Neural crest cell (in vitro differentiated cells): ENCODE results near the gene CTNND1. TPM values are rescaled to one million over a fixed set of nuclear protein-coding genes. Genes with fewer than 3 reads are reported as not detected.

ENCODE experiments used
- DNase-seq: peaks from one replicate; pipeline ENCODE4 v3.0.0; 2021; ENCODE audit warnings: low read depth, mixed read lengths, low spot score
- H3K27ac Mint-ChIP-seq: one replicate; pipeline ENCODE4 v1.8.0; 2021; ENCODE audit warnings: mild to moderate bottlenecking, mixed read lengths; ENCODE audit not compliant: unreplicated experiment
- H3K27me3 Mint-ChIP-seq: 2 replicates; pipeline ENCODE4 v1.8.0; 2021; ENCODE audit warnings: low read depth, mild to moderate bottlenecking, mixed read lengths
- H3K36me3 Mint-ChIP-seq: 2 replicates; pipeline ENCODE4 v1.8.0; 2021; ENCODE audit warnings: low read depth, mild to moderate bottlenecking, mixed read lengths
- H3K4me1 Mint-ChIP-seq: 2 replicates; pipeline ENCODE4 v1.8.0; 2021; ENCODE audit warnings: mixed read lengths
- H3K4me3 Mint-ChIP-seq: one replicate; pipeline ENCODE4 v1.8.0; 2021; ENCODE audit warnings: mild to moderate bottlenecking, mixed read lengths
- H3K9me3 Mint-ChIP-seq: 2 replicates; pipeline ENCODE4 v1.8.0; 2021; ENCODE audit warnings: mixed read lengths
- total RNA-seq: library from RNA; stranded (reverse); gene quantifications from 2 replicates; pipeline ENCODE4 v1.2.1, GENCODE V29; 2021
- TF ChIP-seq, protein P1 (sequence below): fragments of 200-600 bp; sonication (generic); conservative IDR thresholded peaks from 2 replicates; pipeline ENCODE4 v1.5.0; 2021; ENCODE audit warnings: antibody characterized with exemption, mild to moderate bottlenecking

The CTNND1 gene
- total RNA-seq, 1 donor from 2014 or later: 144 TPM

DNA sequence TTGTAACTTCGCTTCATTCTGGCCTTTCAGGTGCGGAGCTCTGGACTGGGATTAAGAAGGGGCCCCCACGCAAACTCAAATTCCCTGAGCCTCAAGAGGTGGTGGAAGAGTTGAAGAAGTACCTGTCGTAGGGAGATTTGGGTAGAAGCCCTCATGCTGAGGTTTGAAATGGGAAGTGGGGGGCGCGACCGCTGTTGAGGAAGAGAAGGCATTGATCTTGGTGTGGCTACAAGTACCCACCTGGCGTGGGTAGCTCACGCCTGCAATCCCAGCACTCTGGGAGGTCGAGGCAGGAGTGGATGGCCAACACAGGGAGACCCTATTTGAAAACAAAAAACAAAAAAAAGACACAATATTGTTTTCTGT is 19.5 kb upstream of the CTNND1 start:
- H3K27me3 Mint-ChIP-seq: no peaks in the 10 kb centered on the region
- H3K4me3 Mint-ChIP-seq: peak overlapping the region; percentile 96
- peaks cover 29% of the 10 kb centered on the region for H3K36me3 Mint-ChIP-seq
- H3K4me1 Mint-ChIP-seq: peaks cover 22% of the 10 kb centered on the region
- TF ChIP-seq, protein P1, sequence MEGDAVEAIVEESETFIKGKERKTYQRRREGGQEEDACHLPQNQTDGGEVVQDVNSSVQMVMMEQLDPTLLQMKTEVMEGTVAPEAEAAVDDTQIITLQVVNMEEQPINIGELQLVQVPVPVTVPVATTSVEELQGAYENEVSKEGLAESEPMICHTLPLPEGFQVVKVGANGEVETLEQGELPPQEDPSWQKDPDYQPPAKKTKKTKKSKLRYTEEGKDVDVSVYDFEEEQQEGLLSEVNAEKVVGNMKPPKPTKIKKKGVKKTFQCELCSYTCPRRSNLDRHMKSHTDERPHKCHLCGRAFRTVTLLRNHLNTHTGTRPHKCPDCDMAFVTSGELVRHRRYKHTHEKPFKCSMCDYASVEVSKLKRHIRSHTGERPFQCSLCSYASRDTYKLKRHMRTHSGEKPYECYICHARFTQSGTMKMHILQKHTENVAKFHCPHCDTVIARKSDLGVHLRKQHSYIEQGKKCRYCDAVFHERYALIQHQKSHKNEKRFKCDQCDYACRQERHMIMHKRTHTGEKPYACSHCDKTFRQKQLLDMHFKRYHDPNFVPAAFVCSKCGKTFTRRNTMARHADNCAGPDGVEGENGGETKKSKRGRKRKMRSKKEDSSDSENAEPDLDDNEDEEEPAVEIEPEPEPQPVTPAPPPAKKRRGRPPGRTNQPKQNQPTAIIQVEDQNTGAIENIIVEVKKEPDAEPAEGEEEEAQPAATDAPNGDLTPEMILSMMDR: no peak
- H3K27ac Mint-ChIP-seq: peak overlapping the region; percentile 95
- no peaks in the 10 kb centered on the region for H3K9me3 Mint-ChIP-seq
- DNase-seq: no peak

- DNase-seq: no peak
- Mint-ChIP-seq H3K4me1 (peaks cover 22% of the 10 kb centered on the region), H3K36me3 (peaks cover 25% of the 10 kb centered on the region), H3K27me3 (no peaks in the 10 kb centered on the region), H3K27ac (peak overlapping the region; percentile 50), H3K9me3 (no peaks in the 10 kb centered on the region), H3K4me3 (peak overlapping the region; percentile 82)
- TF ChIP-seq, protein P1: no peak
Measured at GRCh38 chr11:57744357-57744756, 17.2 kb upstream of the CTNND1 start.

GRCh38 chr11:57745206-57745605 is 16.4 kb upstream of the CTNND1 start:
- DNase-seq: no peak
- H3K9me3 Mint-ChIP-seq: no peaks in the 10 kb centered on the region
- H3K4me3 Mint-ChIP-seq: peak overlapping the region; percentile 82
- peaks cover 22% of the 10 kb centered on the region for H3K4me1 Mint-ChIP-seq
- TF ChIP-seq, protein P1: no peak
- H3K36me3 Mint-ChIP-seq: peaks cover 25% of the 10 kb centered on the region
- no peak overlapping the region for H3K27ac Mint-ChIP-seq
- H3K27me3 Mint-ChIP-seq: no peaks in the 10 kb centered on the region

GRCh38 chr11:57746920-57747319 is 14.7 kb upstream of the CTNND1 start:
- H3K27me3 Mint-ChIP-seq: no peaks in the 10 kb centered on the region
- no peak for DNase-seq
- TF ChIP-seq, protein P1: no peak
- H3K9me3 Mint-ChIP-seq: no peaks in the 10 kb centered on the region
- H3K27ac Mint-ChIP-seq: peak overlapping the region; percentile 60
- peaks cover 20% of the 10 kb centered on the region for H3K36me3 Mint-ChIP-seq
- H3K4me3 Mint-ChIP-seq: peak overlapping the region; percentile 82
- H3K4me1 Mint-ChIP-seq: peaks cover 13% of the 10 kb centered on the region

DNA sequence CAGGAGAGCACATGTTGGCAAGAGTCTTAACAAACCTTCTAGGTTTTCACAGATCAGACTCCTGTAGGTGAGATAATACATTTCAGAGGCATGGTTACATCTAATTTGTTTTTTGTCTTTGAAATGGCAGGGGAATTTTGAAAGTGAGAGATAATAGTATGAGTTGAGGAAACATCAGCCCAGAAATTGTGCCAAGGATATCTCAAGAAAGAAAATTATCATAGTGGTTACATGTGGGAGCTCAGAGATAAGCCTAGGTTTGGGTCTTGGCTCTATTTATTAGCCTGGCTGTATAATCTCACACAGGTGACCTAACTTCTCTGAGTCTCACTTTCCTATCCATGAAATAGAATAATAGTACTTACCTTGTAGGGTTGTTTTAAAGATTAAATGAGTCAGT is 10.4 kb upstream of the CTNND1 start:
- Mint-ChIP-seq H3K36me3 (peaks cover 4% of the 10 kb centered on the region), H3K4me3 (peak overlapping the region; percentile 45), H3K27ac (no peak overlapping the region), H3K27me3 (no peaks in the 10 kb centered on the region), H3K4me1 (peaks cover 4% of the 10 kb centered on the region), H3K9me3 (no peaks in the 10 kb centered on the region)
- DNase-seq: no peak
- TF ChIP-seq, protein P1: no peak
